ENCODE data around the gene DDX55. TPM values are rescaled to one million over a fixed set of nuclear protein-coding genes. Genes with fewer than 3 reads are reported as not detected.

The DDX55 gene
- total and polyA plus RNA-seq, 2 of the 13 experiments (the other 11 are each of a cell fraction or from before 2014, with no cell fraction given) = 22.2 to 37.0 TPM

DNA sequence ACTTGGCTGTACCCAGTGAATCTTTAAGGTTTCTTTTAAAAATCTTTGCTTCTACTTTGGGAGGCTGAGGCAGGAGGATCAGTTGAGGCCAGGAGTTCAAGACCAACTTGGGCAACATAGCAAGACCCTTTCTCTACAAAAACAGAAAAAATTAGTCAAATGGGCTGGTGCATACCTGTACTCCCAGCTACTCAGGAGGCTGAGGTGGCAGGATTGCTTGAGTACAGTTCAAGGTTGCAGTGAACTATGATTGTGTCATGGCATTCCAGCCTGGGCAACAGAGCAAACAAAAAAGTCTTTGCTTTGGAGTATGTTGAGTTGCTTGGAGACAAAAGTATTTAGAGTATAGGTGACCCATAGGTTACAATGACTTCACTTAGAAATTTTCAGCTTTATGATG is 6.2 kb upstream of the DDX55 start (continued):
- TF ChIP-seq ZNF574 (CRISPR knock-in tag; IDR thresholded peaks at IDR 0.05) = no peak
- no peak for TF ChIP-seq ZSCAN21 (CRISPR knock-in tag; IDR thresholded peaks at IDR 0.05; ENCODE audit: borderline replicate concordance)
- TF ChIP-seq TERF1 (CRISPR knock-in tag; IDR thresholded peaks at IDR 0.05) = no peak
- no peak for TF ChIP-seq NFE2L1 (CRISPR knock-in tag; IDR thresholded peaks at IDR 0.05; ENCODE audit: borderline replicate concordance)
- no peak for TF ChIP-seq ZNF597 (CRISPR knock-in tag; IDR thresholded peaks at IDR 0.05)
- peak; percentile 71 for TF ChIP-seq HDAC2 (CRISPR knock-in tag; IDR thresholded peaks at IDR 0.05)
- TF ChIP-seq CEBPG (CRISPR knock-in tag; IDR thresholded peaks at IDR 0.05) = peak; percentile 87
- TF ChIP-seq ZFP1 (CRISPR knock-in tag; IDR thresholded peaks at IDR 0.05) = no peak
- TF ChIP-seq ZIK1 (CRISPR knock-in tag; IDR thresholded peaks at IDR 0.05; ENCODE audit: borderline replicate concordance, low read depth) = no peak
- TF ChIP-seq ZBTB7A (CRISPR knock-in tag; IDR thresholded peaks at IDR 0.05) = no peak
- TF ChIP-seq ZGPAT (CRISPR knock-in tag; IDR thresholded peaks at IDR 0.05) = peak; percentile 55; the same call in 1 of the 2 replicates
- TF ChIP-seq RFXAP (CRISPR knock-in tag; IDR thresholded peaks at IDR 0.05; ENCODE audit: borderline replicate concordance) = 0 out of 2 replicates have a peak, but pooled peaks have one; percentile 31
- no peak for TF ChIP-seq KMT2A (CRISPR knock-in tag; IDR thresholded peaks at IDR 0.05)
- TF ChIP-seq KMT2B (CRISPR knock-in tag; IDR thresholded peaks at IDR 0.05) = peak; percentile 40; the same call in 1 of the 2 replicates
- TF ChIP-seq SMAD1 (CRISPR knock-in tag; IDR thresholded peaks at IDR 0.05; ENCODE audit: borderline replicate concordance, low read depth) = no peak
- TF ChIP-seq MZF1 (CRISPR knock-in tag; IDR thresholded peaks at IDR 0.05; ENCODE audit: borderline replicate concordance) = no peak
- no peak for TF ChIP-seq MTF1 (CRISPR knock-in tag; IDR thresholded peaks at IDR 0.05)
- TF ChIP-seq ZNF205 (CRISPR knock-in tag; IDR thresholded peaks at IDR 0.05) = no peak
- TF ChIP-seq, protein P1, sequence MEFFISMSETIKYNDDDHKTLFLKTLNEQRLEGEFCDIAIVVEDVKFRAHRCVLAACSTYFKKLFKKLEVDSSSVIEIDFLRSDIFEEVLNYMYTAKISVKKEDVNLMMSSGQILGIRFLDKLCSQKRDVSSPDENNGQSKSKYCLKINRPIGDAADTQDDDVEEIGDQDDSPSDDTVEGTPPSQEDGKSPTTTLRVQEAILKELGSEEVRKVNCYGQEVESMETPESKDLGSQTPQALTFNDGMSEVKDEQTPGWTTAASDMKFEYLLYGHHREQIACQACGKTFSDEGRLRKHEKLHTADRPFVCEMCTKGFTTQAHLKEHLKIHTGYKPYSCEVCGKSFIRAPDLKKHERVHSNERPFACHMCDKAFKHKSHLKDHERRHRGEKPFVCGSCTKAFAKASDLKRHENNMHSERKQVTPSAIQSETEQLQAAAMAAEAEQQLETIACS (CRISPR knock-in tag; IDR thresholded peaks at IDR 0.05) = no peak
- no peak for TF ChIP-seq ATF5 (CRISPR knock-in tag; IDR thresholded peaks at IDR 0.05; ENCODE audit: low read depth)
- no peak for TF ChIP-seq ZNF343 (CRISPR knock-in tag; IDR thresholded peaks at IDR 0.05)
- no peak for TF ChIP-seq ZNF225 (CRISPR knock-in tag; IDR thresholded peaks at IDR 0.05)
- no peak for TF ChIP-seq MATR3 (CRISPR knock-in tag; IDR thresholded peaks at IDR 0.05)
- no peak for TF ChIP-seq HIVEP1 (CRISPR knock-in tag; IDR thresholded peaks at IDR 0.05)

Data from HepG2 (cell line).